IMR-90 (cell line): Measurements from ENCODE around the gene GEMIN8. TPM values are rescaled to one million over a fixed set of nuclear protein-coding genes. Genes with fewer than 3 reads are reported as not detected.

Source experiments
- ATAC-seq: fragments of 200-7000 bp; cut with Tn5 transposase; 2 replicates; pipeline ENCODE4 v1.9.1; 2020; ENCODE audit warnings: low read depth, mild to moderate bottlenecking, moderate library complexity
- BruUV-seq: library from RNA; stranded (reverse); fragments of 400-500 nt; replicated peaks from 2 replicates; lab custom pipeline; 2021; lab: Mats Ljungman, UMichigan
- CTCF ChIA-PET: fragments of 300-600 bp; formaldehyde crosslinking; extraction: SDS; loops from one replicate; lab custom pipeline; 2021; ENCODE audit warnings: antibody characterized with exemption; lab: Yijun Ruan, JAX
- POLR2A ChIA-PET: fragments of 300-600 bp; sonication (Branson Sonifier 250); formaldehyde crosslinking; loops from one replicate; lab custom pipeline; 2022; ENCODE audit warnings: antibody characterized with exemption; ENCODE audit not compliant: unreplicated experiment; lab: Charles Lee
- DNase-seq: peaks from one replicate; pipeline ENCODE4 v3.0.0; 2013
- H2AFZ ChIP-seq: replicated peaks from 2 replicates; pipeline ENCODE3; 2013; ENCODE audit warnings: low read length, mild to moderate bottlenecking; ENCODE audit not compliant: poor library complexity
- H2AK5ac ChIP-seq: 2 replicates; pipeline ENCODE4 v1.6.1; 2013; ENCODE audit warnings: low read depth, low read length, inconsistent platforms
- H2AK9ac ChIP-seq: replicated peaks from 2 replicates; pipeline ENCODE3; 2013; ENCODE audit warnings: mild to moderate bottlenecking, low read depth, low read length, moderate library complexity; ENCODE audit not compliant: poor library complexity
- H2BK120ac ChIP-seq: 2 replicates; pipeline ENCODE4 v1.6.1; 2013; ENCODE audit warnings: low read depth, low read length, inconsistent platforms
- H2BK15ac ChIP-seq: 3 replicates; pipeline ENCODE4 v1.6.1; 2013; ENCODE audit warnings: low read depth, low read length, inconsistent platforms
- H2BK20ac ChIP-seq: 2 replicates; pipeline ENCODE4 v1.6.1; 2013; ENCODE audit warnings: low read depth, mild to moderate bottlenecking, inconsistent platforms, low read length, moderate library complexity
- H2BK5ac ChIP-seq: 2 replicates; pipeline ENCODE4 v1.6.1; 2013; ENCODE audit warnings: mild to moderate bottlenecking, low read depth, low read length, inconsistent platforms; ENCODE audit not compliant: poor library complexity, severe bottlenecking
- H3K14ac ChIP-seq: replicated peaks from 2 replicates; pipeline ENCODE4 v1.6.1; 2013; ENCODE audit warnings: low read depth, low read length, inconsistent platforms
- H3K18ac ChIP-seq: 2 replicates; pipeline ENCODE4 v1.6.1; 2013; ENCODE audit warnings: low read depth, low read length, control low read depth
- H3K23ac ChIP-seq: 2 replicates; pipeline ENCODE4 v1.6.1; 2013; ENCODE audit warnings: low read depth, low read length, inconsistent platforms
- H3K27ac ChIP-seq: 2 replicates; pipeline ENCODE4 v1.5.1; 2013; ENCODE audit warnings: mild to moderate bottlenecking, control low read depth, low read length; ENCODE audit not compliant: insufficient read depth
- H3K27me3 ChIP-seq: 2 replicates; pipeline ENCODE4 v1.6.1; 2013; ENCODE audit warnings: low read length; ENCODE audit not compliant: control insufficient read depth, insufficient read depth
- H3K36me3 ChIP-seq: 2 replicates; pipeline ENCODE4 v1.6.1; 2013; ENCODE audit warnings: low read length, mixed read lengths; ENCODE audit not compliant: control insufficient read depth, insufficient read depth
- H3K4ac ChIP-seq: 2 replicates; pipeline ENCODE4 v1.6.1; 2013; ENCODE audit warnings: low read depth, low read length, inconsistent platforms
- H3K4me1 ChIP-seq: 2 replicates; pipeline ENCODE4 v1.6.1; 2013; ENCODE audit warnings: low read length, mixed read lengths; ENCODE audit not compliant: control insufficient read depth, insufficient read depth
- H3K4me2 ChIP-seq: 2 replicates; pipeline ENCODE4 v1.6.1; 2013; ENCODE audit warnings: low read depth, mild to moderate bottlenecking, control low read depth, low read length, moderate library complexity
- H3K4me3 ChIP-seq: 2 replicates; pipeline ENCODE4 v1.5.1; 2013; ENCODE audit warnings: low read depth, mild to moderate bottlenecking, control low read depth, low read length, moderate library complexity; ENCODE audit not compliant: insufficient read depth
- H3K56ac ChIP-seq: 2 replicates; pipeline ENCODE4 v1.6.1; 2013; ENCODE audit warnings: low read length, inconsistent platforms; ENCODE audit not compliant: insufficient read depth; ENCODE audit errors: extremely low read depth
- H3K79me1 ChIP-seq, 2 experiments: 2 replicates each; pipeline ENCODE4 v1.6.1; 2013; ENCODE audit warnings: low read length in 2 of 2, inconsistent platforms in 1 of 2, low read depth in 1 of 2
- H3K9ac ChIP-seq: 2 replicates; pipeline ENCODE4 v1.6.1; 2013; ENCODE audit warnings: low read depth, low read length, control low read depth
- H3K9me1 ChIP-seq: 2 replicates; pipeline ENCODE4 v1.6.1; 2013; ENCODE audit warnings: low read length, inconsistent platforms; ENCODE audit not compliant: insufficient read depth
- H3K9me3 ChIP-seq: 2 replicates; pipeline ENCODE4 v1.6.1; 2013; ENCODE audit warnings: low read length; ENCODE audit not compliant: control insufficient read depth, insufficient read depth
- H4K20me1 ChIP-seq: 2 replicates; pipeline ENCODE4 v1.6.1; 2013; ENCODE audit warnings: low read length, inconsistent platforms; ENCODE audit not compliant: insufficient read depth
- H4K5ac ChIP-seq: 2 replicates; pipeline ENCODE4 v1.6.1; 2013; ENCODE audit warnings: mild to moderate bottlenecking, low read depth, low read length, control low read depth
- H4K8ac ChIP-seq, 2 experiments: 2 replicates each; pipeline ENCODE4 v1.6.1; 2013; ENCODE audit warnings: low read depth in 2 of 2, low read length in 2 of 2, control low read depth in 1 of 2, inconsistent platforms in 1 of 2
- H4K91ac ChIP-seq: 2 replicates; pipeline ENCODE4 v1.6.1; 2013; ENCODE audit warnings: low read depth, low read length, inconsistent platforms; ENCODE audit not compliant: insufficient read depth
- BHLHE40 ChIP-seq: fragments of 150-350 bp; IDR thresholded peaks from 2 replicates; pipeline ENCODE4 v1.6.1; 2016; ENCODE audit warnings: mild to moderate bottlenecking, low read depth, low read length
- CEBPB ChIP-seq: IDR thresholded peaks from 2 replicates; pipeline ENCODE4 v1.6.1; 2012; ENCODE audit warnings: low read depth, low read length, improper control_type of control experiment
- CHD1 ChIP-seq: IDR thresholded peaks from 2 replicates; pipeline ENCODE4 v1.6.1; 2012; ENCODE audit warnings: low read depth, low read length, improper control_type of control experiment
- FOS ChIP-seq: fragments of 150-350 bp; IDR thresholded peaks from 2 replicates; pipeline ENCODE4 v1.6.1; 2016; ENCODE audit warnings: low read depth, low read length
- MAFK ChIP-seq: IDR thresholded peaks from 2 replicates; pipeline ENCODE4 v1.6.1; 2012; ENCODE audit warnings: low read depth, low read length, improper control_type of control experiment
- MAZ ChIP-seq: IDR thresholded peaks from 2 replicates; pipeline ENCODE4 v1.6.1; 2012; ENCODE audit warnings: low read depth, mild to moderate bottlenecking, low read length, improper control_type of control experiment, moderate library complexity, borderline replicate concordance
- MXI1 ChIP-seq: IDR thresholded peaks from 2 replicates; pipeline ENCODE4 v1.6.1; 2012; ENCODE audit warnings: low read depth, mild to moderate bottlenecking, low read length, moderate library complexity, borderline replicate concordance
- NFE2L2 ChIP-seq: fragments of 150-350 bp; IDR thresholded peaks from 2 replicates; pipeline ENCODE4 v1.6.1; 2016; ENCODE audit warnings: low read depth, mild to moderate bottlenecking, low read length
- POLR2A ChIP-seq: IDR thresholded peaks from 2 replicates; pipeline ENCODE4 v1.6.1; 2012; ENCODE audit warnings: mild to moderate bottlenecking, low read depth, low read length
- RAD21 ChIP-seq: IDR thresholded peaks from 2 replicates; pipeline ENCODE4 v1.6.1; 2012; ENCODE audit warnings: low read length, improper control_type of control experiment
- RCOR1 ChIP-seq: IDR thresholded peaks from 2 replicates; pipeline ENCODE4 v1.6.1; 2012; ENCODE audit warnings: mild to moderate bottlenecking, low read length, improper control_type of control experiment; ENCODE audit not compliant: insufficient replicate concordance
- RFX5 ChIP-seq: IDR thresholded peaks from 2 replicates; pipeline ENCODE4 v1.8.0; 2012; ENCODE audit warnings: low read depth, mild to moderate bottlenecking, low read length, moderate library complexity
- SMC3 ChIP-seq: fragments of 150-350 bp; IDR thresholded peaks from 2 replicates; pipeline ENCODE4 v1.6.1; 2016; ENCODE audit warnings: low read depth, mild to moderate bottlenecking, antibody characterized with exemption, low read length, moderate library complexity
- WGBS, 2 experiments: methylation state at CpG; one replicate each; pipeline versions ENCODE4 v1.1.5 to v1.1.7; 2013; ENCODE audit warnings: missing lambda C conversion rate in 2 of 2; ENCODE audit not compliant: insufficient read length in 1 of 2; ENCODE audit errors: extremely low coverage in 2 of 2; 5-methylcytosine and 5-hydroxymethylcytosine counted together
- dilution Hi-C: fragments of 300-500 bp; cut with HindIII; formaldehyde crosslinking; loops from one replicate; pipeline ENCODE4 v1.14.3; 2018; ENCODE audit warnings: low sequenced_read_pairs; ENCODE audit not compliant: unreplicated experiment
- in situ Hi-C: fragments of 300-500 bp; cut with MboI; formaldehyde crosslinking; loops from 3 replicates; pipeline ENCODE4 v1.14.3; 2019; ENCODE audit warnings: low sequenced_read_pairs, inconsistent platforms, mixed read lengths
- intact Hi-C: fragments of 100-400 bp; cut with micrococcal nuclease; formaldehyde crosslinking; loops from 2 replicates; pipeline ENCODE4 v1.10.0; 2022
- polyA plus RNA-seq, 3 experiments: library from polyadenylated mRNA; depleted of rRNA; stranded (reverse); fragments of >200 nt; gene quantifications; 2 replicates each; pipeline ENCODE4 v1.2.3, GENCODE V29; 2012; ENCODE audit warnings: low replicate concordance in 1 of 3
- total RNA-seq: library from RNA; depleted of rRNA; stranded (reverse); fragments of >200 nt; gene quantifications from 2 replicates; pipeline ENCODE4 v1.2.3, GENCODE V29; 2012
- TF ChIP-seq, protein P1 (sequence below): fragments of 150-350 bp; IDR thresholded peaks from 2 replicates; pipeline ENCODE4 v1.6.1; 2016; ENCODE audit warnings: low read depth, mild to moderate bottlenecking, low read length, moderate library complexity, borderline replicate concordance
- TF ChIP-seq, protein P2 (sequence below): fragments of 150-350 bp; IDR thresholded peaks from 2 replicates; pipeline ENCODE4 v1.6.1; 2017; ENCODE audit warnings: mild to moderate bottlenecking, antibody characterized with exemption, low read length, low read depth
- TF ChIP-seq, protein P3 (sequence below): conservative IDR thresholded peaks from 2 replicates; pipeline ENCODE4 v1.5.1; 2012; ENCODE audit warnings: mild to moderate bottlenecking, low read depth, low read length, improper control_type of control experiment

The GEMIN8 gene
- total and polyA plus RNA-seq, 2 of the 4 experiments (the other 2 are of a cell fraction) = 12.0 to 24.1 TPM

DNA sequence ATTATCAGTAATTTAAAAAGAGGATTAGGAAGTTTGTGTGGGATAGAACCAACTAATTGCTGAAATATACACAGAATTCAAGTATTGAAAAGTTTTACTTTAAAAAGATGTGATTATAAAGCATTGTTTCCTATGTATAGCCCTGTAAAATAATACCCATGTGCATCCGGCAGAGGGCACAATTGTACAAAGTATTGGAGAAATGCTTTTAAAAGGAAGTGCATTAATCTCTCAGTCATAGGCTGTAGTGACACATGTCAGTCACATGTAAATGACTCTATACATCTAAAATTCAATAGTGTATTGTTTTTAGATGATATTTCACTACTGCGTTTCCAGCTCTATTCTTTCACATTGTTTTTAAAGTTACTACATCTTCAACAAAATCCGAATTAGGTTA lies 9.7 kb upstream of the GEMIN8 start:
- H3K23ac ChIP-seq = no peak overlapping the region
- H3K4me3 ChIP-seq = no peak overlapping the region
- WGBS, 2 experiments = no CpG with 5 or more reads among the region's 3 CpGs
- H3K79me1 ChIP-seq = no peaks in the 10 kb centered on the region
- H3K9me3 ChIP-seq = no peaks in the 10 kb centered on the region
- H3K18ac ChIP-seq = no peak overlapping the region
- H3K56ac ChIP-seq = no peak overlapping the region
- TF ChIP-seq MAFK = no peak
- no peak for TF ChIP-seq RFX5
- no peak for TF ChIP-seq BHLHE40
- TF ChIP-seq SMC3 = peak; percentile 65
- no peak for TF ChIP-seq RCOR1
- no peak for TF ChIP-seq MXI1
- TF ChIP-seq, protein P1, sequence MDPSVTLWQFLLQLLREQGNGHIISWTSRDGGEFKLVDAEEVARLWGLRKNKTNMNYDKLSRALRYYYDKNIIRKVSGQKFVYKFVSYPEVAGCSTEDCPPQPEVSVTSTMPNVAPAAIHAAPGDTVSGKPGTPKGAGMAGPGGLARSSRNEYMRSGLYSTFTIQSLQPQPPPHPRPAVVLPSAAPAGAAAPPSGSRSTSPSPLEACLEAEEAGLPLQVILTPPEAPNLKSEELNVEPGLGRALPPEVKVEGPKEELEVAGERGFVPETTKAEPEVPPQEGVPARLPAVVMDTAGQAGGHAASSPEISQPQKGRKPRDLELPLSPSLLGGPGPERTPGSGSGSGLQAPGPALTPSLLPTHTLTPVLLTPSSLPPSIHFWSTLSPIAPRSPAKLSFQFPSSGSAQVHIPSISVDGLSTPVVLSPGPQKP = no peak
- TF ChIP-seq POLR2A = no peak
- TF ChIP-seq CHD1 = no peak
- TF ChIP-seq, protein P2, sequence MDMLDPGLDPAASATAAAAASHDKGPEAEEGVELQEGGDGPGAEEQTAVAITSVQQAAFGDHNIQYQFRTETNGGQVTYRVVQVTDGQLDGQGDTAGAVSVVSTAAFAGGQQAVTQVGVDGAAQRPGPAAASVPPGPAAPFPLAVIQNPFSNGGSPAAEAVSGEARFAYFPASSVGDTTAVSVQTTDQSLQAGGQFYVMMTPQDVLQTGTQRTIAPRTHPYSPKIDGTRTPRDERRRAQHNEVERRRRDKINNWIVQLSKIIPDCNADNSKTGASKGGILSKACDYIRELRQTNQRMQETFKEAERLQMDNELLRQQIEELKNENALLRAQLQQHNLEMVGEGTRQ = no peak
- TF ChIP-seq NFE2L2 = no peak
- no peak for TF ChIP-seq MAZ
- no peak for TF ChIP-seq CEBPB
- TF ChIP-seq, protein P3, sequence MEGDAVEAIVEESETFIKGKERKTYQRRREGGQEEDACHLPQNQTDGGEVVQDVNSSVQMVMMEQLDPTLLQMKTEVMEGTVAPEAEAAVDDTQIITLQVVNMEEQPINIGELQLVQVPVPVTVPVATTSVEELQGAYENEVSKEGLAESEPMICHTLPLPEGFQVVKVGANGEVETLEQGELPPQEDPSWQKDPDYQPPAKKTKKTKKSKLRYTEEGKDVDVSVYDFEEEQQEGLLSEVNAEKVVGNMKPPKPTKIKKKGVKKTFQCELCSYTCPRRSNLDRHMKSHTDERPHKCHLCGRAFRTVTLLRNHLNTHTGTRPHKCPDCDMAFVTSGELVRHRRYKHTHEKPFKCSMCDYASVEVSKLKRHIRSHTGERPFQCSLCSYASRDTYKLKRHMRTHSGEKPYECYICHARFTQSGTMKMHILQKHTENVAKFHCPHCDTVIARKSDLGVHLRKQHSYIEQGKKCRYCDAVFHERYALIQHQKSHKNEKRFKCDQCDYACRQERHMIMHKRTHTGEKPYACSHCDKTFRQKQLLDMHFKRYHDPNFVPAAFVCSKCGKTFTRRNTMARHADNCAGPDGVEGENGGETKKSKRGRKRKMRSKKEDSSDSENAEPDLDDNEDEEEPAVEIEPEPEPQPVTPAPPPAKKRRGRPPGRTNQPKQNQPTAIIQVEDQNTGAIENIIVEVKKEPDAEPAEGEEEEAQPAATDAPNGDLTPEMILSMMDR = peak; percentile 76
- no peak for TF ChIP-seq FOS
- peak; percentile 76 for TF ChIP-seq RAD21
- H2BK15ac ChIP-seq = no peak overlapping the region
- no peaks in the 10 kb centered on the region for H3K9me1 ChIP-seq
- H3K27ac ChIP-seq = no peak overlapping the region
- no peak overlapping the region for H2BK5ac ChIP-seq
- H4K20me1 ChIP-seq = no peaks in the 10 kb centered on the region
- H2BK20ac ChIP-seq = no peak overlapping the region
- no peak overlapping the region for H2AFZ ChIP-seq
- ChIA-PET POLR2A (no interaction called here), CTCF (no interaction called here)
- no peaks in the 10 kb centered on the region for H3K4me1 ChIP-seq
- H2BK120ac ChIP-seq = no peak overlapping the region
- DNase-seq = peak; percentile 37
- no peak overlapping the region for H3K4me2 ChIP-seq
- H2AK9ac ChIP-seq = no peak overlapping the region
- intact Hi-C loops = loop anchor here (1.0 to 2.0 kb wide), 3 partner anchors 489 to 1204 kb away; partner anchors contain the start of gene GLRA2
- peak; percentile 70 for ATAC-seq
- dilution Hi-C loops = no loop called here
- H2AK5ac ChIP-seq = no peak overlapping the region
- no peak overlapping the region for H3K4ac ChIP-seq
- in situ Hi-C loops = loop anchor here (25.0 kb wide), 1 partner anchor 1077 kb away; no protein-coding TSS in a partner anchor
- no peak overlapping the region for H4K8ac ChIP-seq
- H3K9ac ChIP-seq = no peak overlapping the region
- BruUV-seq = no TSS peak
- H3K14ac ChIP-seq = no peak overlapping the region
- no peaks in the 10 kb centered on the region for H3K36me3 ChIP-seq
- H4K91ac ChIP-seq = no peak overlapping the region
- H4K5ac ChIP-seq = no peak overlapping the region
- H3K27me3 ChIP-seq = peaks cover 7% of the 10 kb centered on the region
